K562 (cell line): ENCODE measurements around the gene ARAF. TPM values are rescaled to one million over a fixed set of nuclear protein-coding genes. Genes with fewer than 3 reads are reported as not detected.

Experiments
- ARID1B ChIP-seq: fragments of 450-650 bp; IDR thresholded peaks from 2 replicates; pipeline ENCODE4 v1.6.1; 2016; ENCODE audit warnings: antibody characterized with exemption, mild to moderate bottlenecking, inconsistent platforms
- ATF1 ChIP-seq, 2 experiments: fragments of 450-650 bp in 1 of 2; IDR thresholded peaks; 2 replicates each; pipeline ENCODE4 v1.6.1; 2016; ENCODE audit warnings: missing compliant biosample characterization in 1 of 2, missing genetic modification characterization in 1 of 2
- ELF1 ChIP-seq: fragments of 200-800 bp; sonication (Bioruptor generic); IDR thresholded peaks from 2 replicates; pipeline ENCODE4 v1.6.1; 2016; ENCODE audit warnings: missing genetic modification characterization, missing compliant biosample characterization
- EP400 ChIP-seq: fragments of 450-650 bp; IDR thresholded peaks from 2 replicates; pipeline ENCODE4 v1.6.1; 2017; ENCODE audit warnings: antibody characterized with exemption, mild to moderate bottlenecking, moderate library complexity
- ETV1 ChIP-seq: fragments of 450-650 bp; conservative IDR thresholded peaks from 2 replicates; pipeline ENCODE4 v1.6.1; 2016; ENCODE audit warnings: missing genetic modification characterization, control low read depth, low read depth, missing compliant biosample characterization
- FOXK2 ChIP-seq, 2 experiments: fragments of 450-650 bp; IDR thresholded peaks in 1 of 2; conservative IDR thresholded peaks in 1 of 2; 2 replicates each; pipeline ENCODE4 v1.6.1; 2016; ENCODE audit warnings: low read depth in 2 of 2, mild to moderate bottlenecking in 1 of 2
- HCFC1 ChIP-seq: IDR thresholded peaks from 2 replicates; pipeline ENCODE4 v1.6.1; 2012; ENCODE audit warnings: low read depth, low read length, improper control_type of control experiment
- KDM4B ChIP-seq, 2 experiments: fragments of 450-650 bp in 1 of 2; sonication (generic) in 1 of 2; IDR thresholded peaks; 2 replicates each; pipeline ENCODE4 v1.6.1; 2016 to 2017; ENCODE audit warnings: borderline replicate concordance in 2 of 2, antibody characterized with exemption in 1 of 2, low read depth in 1 of 2, mild to moderate bottlenecking in 1 of 2
- KLF16 ChIP-seq: IDR thresholded peaks from 2 replicates; pipeline ENCODE4 v1.6.1; 2016; ENCODE audit warnings: antibody characterized with exemption
- PHF20 ChIP-seq: fragments of 450-650 bp; IDR thresholded peaks from 2 replicates; pipeline ENCODE4 v1.6.1; 2018; ENCODE audit not compliant: partially characterized antibody
- PHF21A ChIP-seq: fragments of 450-650 bp; IDR thresholded peaks from 2 replicates; pipeline ENCODE4 v1.6.1; 2017; ENCODE audit warnings: low read depth, borderline replicate concordance
- POLR2A ChIP-seq: fragments of 450-650 bp; conservative IDR thresholded peaks from 2 replicates; pipeline ENCODE4 v1.6.1; 2016
- PURB ChIP-seq: sonication (generic); formaldehyde crosslinking; IDR thresholded peaks from 2 replicates; pipeline ENCODE4 v1.9.0; 2021; ENCODE audit warnings: low read depth, mild to moderate bottlenecking, missing genetic modification reagents
- RAD21 ChIP-seq, 2 experiments: fragments of 250-450 bp in 1 of 2; fragments of 450-650 bp in 1 of 2; sonication (Bioruptor Pico) in 1 of 2; formaldehyde crosslinking in 1 of 2; IDR thresholded peaks in 1 of 2; conservative IDR thresholded peaks in 1 of 2; 2 replicates each; pipeline versions ENCODE4 v1.4.0 to v1.8.0; 2020 to 2022; ENCODE audit warnings: mild to moderate bottlenecking in 2 of 2, moderate library complexity in 1 of 2
- SMARCA5 ChIP-seq: fragments of 450-650 bp; IDR thresholded peaks from 2 replicates; pipeline ENCODE4 v1.6.1; 2016
- SMC3 ChIP-seq: conservative IDR thresholded peaks from 2 replicates; pipeline ENCODE4 v1.6.1; 2011; ENCODE audit warnings: low read depth, low read length, improper control_type of control experiment; ENCODE audit not compliant: insufficient read depth
- SRSF7 ChIP-seq: fragments of 200-400 bp; formaldehyde crosslinking; optimal IDR thresholded peaks from 2 replicates; pipeline ENCODE3; 2017; ENCODE audit warnings: mild to moderate bottlenecking, low read depth, low read length
- TAF7 ChIP-seq: fragments of 450-650 bp; IDR thresholded peaks from 2 replicates; pipeline ENCODE4 v1.6.1; 2016; ENCODE audit warnings: missing genetic modification characterization, missing compliant biosample characterization
- TBP ChIP-seq: optimal IDR thresholded peaks from 2 replicates; pipeline ENCODE3; 2011; ENCODE audit warnings: low read depth, low read length, improper control_type of control experiment
- ZNF324 ChIP-seq: fragments of 250-450 bp; sonication (Bioruptor Pico); IDR thresholded peaks from 2 replicates; pipeline ENCODE4 v1.4.0; 2020; ENCODE audit warnings: mild to moderate bottlenecking
- ZNF445 ChIP-seq: fragments of 250-450 bp; sonication (Bioruptor Pico); IDR thresholded peaks from 2 replicates; pipeline ENCODE4 v1.4.0; 2020; ENCODE audit warnings: low read depth, mild to moderate bottlenecking, moderate library complexity
- ZNF696 ChIP-seq: fragments of 250-450 bp; sonication (Bioruptor Pico); conservative IDR thresholded peaks from 2 replicates; pipeline ENCODE4 v1.4.0; 2020; ENCODE audit warnings: mild to moderate bottlenecking, moderate library complexity
- ZSCAN32 ChIP-seq: fragments of 450-650 bp; formaldehyde crosslinking; IDR thresholded peaks from 2 replicates; pipeline ENCODE4 v1.4.0; 2020; ENCODE audit warnings: mild to moderate bottlenecking, moderate library complexity
- polyA plus RNA-seq, 8 experiments: library from polyadenylated mRNA; depleted of rRNA in 4 of 8; stranded (reverse) in 5 of 8; unstranded in 3 of 8; fragments of >200 nt; fragmentation: Nextera tagmentation in 2 of 8; fragmentation: Illumina TruSeq in 1 of 8; extraction: Ambion mirVana in 2 of 8; extraction: Trizol in 1 of 8; gene quantifications; 2 replicates each; pipeline versions ENCODE4 v1.2.1 to v1.2.3, GENCODE V29; 2011 to 2014; ENCODE audit warnings: inconsistent platforms in 1 of 8, missing spikeins in 1 of 8
- total RNA-seq, 7 experiments: library from RNA; depleted of rRNA in 6 of 7; stranded (reverse); fragments of >200 nt in 6 of 7; fragmentation: Illumina TruSeq in 2 of 7; extraction: Trizol in 2 of 7; gene quantifications; 2 replicates each; pipeline versions ENCODE4 v1.2.1 to v1.2.3, GENCODE V29; 2011 to 2021; ENCODE audit warnings: low replicate concordance in 1 of 7
- TF ChIP-seq, protein P1 (sequence below): IDR thresholded peaks from 3 replicates; pipeline ENCODE4 v1.6.1; 2011; ENCODE audit warnings: borderline replicate concordance, mild to moderate bottlenecking; ENCODE audit not compliant: insufficient read length, insufficient read depth
- TF ChIP-seq, protein P2 (sequence below): fragments of 250-450 bp; sonication (Bioruptor Pico); IDR thresholded peaks from 2 replicates; pipeline ENCODE4 v1.5.0; 2020; ENCODE audit warnings: mild to moderate bottlenecking, borderline replicate concordance
- TF ChIP-seq, protein P3 (sequence below): fragments of 250-450 bp; sonication (Bioruptor Pico); IDR thresholded peaks from 2 replicates; pipeline ENCODE4 v1.8.0; 2022; ENCODE audit warnings: moderate library complexity, mild to moderate bottlenecking, inconsistent platforms
- TF ChIP-seq, protein P4 (sequence below): fragments of 250-450 bp; sonication (Bioruptor Pico); IDR thresholded peaks from 2 replicates; pipeline ENCODE4 v1.8.0; 2021; ENCODE audit warnings: moderate library complexity, mild to moderate bottlenecking, inconsistent platforms

The ARAF gene
- total and polyA plus RNA-seq, 9 of the 15 experiments (the other 6 are each of a cell fraction or from before 2014, with no cell fraction given): 5.5 to 70.0 (median 29.4) TPM

DNA sequence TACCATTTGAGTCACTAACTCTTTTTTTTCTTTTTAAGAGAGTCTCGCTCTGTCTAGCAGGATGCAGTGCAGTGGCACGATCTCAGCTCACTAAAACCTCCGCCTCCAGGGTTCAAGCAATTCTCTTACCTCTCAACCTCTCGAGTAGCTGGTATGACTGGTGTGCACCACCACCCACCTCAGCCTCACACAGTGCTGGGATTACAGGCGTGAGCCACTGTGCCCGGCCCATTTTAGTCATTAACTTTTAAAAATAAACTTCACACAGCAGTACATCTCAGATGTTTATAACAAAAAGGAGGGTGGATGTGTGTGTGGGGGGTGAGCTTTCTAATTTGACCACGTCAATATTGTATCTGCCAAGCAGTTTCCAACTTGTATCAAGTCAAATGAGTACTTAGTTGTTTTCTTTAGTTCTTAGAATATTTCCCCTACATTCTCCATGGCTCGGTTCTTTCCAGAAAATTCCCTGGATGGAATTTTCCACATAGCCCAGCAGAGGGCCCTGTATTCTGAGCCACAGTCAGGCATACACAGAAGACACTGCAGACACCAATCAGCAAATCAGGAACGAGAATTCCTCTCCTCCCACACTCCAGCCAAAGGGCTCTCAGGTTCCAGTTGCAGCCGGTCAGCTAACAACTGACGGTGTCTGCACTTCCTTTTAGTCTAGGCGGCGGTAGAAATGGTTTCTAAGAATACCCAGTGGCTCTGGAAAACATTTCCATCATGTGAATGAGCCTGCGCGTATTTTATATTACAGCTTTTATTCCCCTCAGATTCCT, 20.1 kb upstream of the ARAF start (continued):
- TF ChIP-seq, protein P1, sequence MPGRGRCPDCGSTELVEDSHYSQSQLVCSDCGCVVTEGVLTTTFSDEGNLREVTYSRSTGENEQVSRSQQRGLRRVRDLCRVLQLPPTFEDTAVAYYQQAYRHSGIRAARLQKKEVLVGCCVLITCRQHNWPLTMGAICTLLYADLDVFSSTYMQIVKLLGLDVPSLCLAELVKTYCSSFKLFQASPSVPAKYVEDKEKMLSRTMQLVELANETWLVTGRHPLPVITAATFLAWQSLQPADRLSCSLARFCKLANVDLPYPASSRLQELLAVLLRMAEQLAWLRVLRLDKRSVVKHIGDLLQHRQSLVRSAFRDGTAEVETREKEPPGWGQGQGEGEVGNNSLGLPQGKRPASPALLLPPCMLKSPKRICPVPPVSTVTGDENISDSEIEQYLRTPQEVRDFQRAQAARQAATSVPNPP: no peak
- TF ChIP-seq ZNF445 (CRISPR knock-in tag): no peak
- TF ChIP-seq, protein P2, sequence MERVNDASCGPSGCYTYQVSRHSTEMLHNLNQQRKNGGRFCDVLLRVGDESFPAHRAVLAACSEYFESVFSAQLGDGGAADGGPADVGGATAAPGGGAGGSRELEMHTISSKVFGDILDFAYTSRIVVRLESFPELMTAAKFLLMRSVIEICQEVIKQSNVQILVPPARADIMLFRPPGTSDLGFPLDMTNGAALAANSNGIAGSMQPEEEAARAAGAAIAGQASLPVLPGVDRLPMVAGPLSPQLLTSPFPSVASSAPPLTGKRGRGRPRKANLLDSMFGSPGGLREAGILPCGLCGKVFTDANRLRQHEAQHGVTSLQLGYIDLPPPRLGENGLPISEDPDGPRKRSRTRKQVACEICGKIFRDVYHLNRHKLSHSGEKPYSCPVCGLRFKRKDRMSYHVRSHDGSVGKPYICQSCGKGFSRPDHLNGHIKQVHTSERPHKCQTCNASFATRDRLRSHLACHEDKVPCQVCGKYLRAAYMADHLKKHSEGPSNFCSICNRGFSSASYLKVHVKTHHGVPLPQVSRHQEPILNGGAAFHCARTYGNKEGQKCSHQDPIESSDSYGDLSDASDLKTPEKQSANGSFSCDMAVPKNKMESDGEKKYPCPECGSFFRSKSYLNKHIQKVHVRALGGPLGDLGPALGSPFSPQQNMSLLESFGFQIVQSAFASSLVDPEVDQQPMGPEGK (CRISPR knock-in tag): no peak
- TF ChIP-seq KLF16: peak; percentile 90
- TF ChIP-seq SMARCA5: no peak
- no peak for TF ChIP-seq FOXK2 (conservative IDR thresholded peaks at IDR 0.05 in 1 of 2, IDR thresholded peaks at IDR 0.05 in 1 of 2; ENCODE audit: low read depth in 2 of 2)
- TF ChIP-seq KDM4B (IDR thresholded peaks at IDR 0.05; ENCODE audit: borderline replicate concordance in 2 of 2, low read depth in 1 of 2): no peak
- TF ChIP-seq, protein P3, sequence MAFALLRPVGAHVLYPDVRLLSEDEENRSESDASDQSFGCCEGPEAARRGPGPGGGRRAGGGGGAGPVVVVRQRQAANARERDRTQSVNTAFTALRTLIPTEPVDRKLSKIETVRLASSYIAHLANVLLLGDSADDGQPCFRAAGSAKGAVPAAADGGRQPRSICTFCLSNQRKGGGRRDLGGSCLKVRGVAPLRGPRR: no peak
- TF ChIP-seq RAD21 (CRISPR knock-in tag; conservative IDR thresholded peaks at IDR 0.05 in 1 of 2, IDR thresholded peaks at IDR 0.05 in 1 of 2): peak; percentile 66 to 67
- TF ChIP-seq, protein P4, sequence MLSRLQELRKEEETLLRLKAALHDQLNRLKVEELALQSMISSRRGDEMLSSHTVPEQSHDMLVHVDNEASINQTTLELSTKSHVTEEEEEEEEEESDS: no peak
- peak; percentile 28; the same call in 1 of the 2 replicates for TF ChIP-seq SMC3
- no peak for TF ChIP-seq HCFC1
- no peak for TF ChIP-seq ZSCAN32
- no peak for TF ChIP-seq PHF21A
- no peak for TF ChIP-seq SRSF7
- TF ChIP-seq ATF1 (CRISPR knock-in tag; IDR thresholded peaks at IDR 0.05): no peak
- peak; percentile 58 for TF ChIP-seq ATF1 (tag; IDR thresholded peaks at IDR 0.05)
- peak; percentile 29; the same call in 1 of the 2 replicates for TF ChIP-seq EP400
- TF ChIP-seq ELF1 (tag): peak; percentile 47
- no peak for TF ChIP-seq PURB (CRISPR knock-in tag)
- TF ChIP-seq TAF7 (tag): no peak
- TF ChIP-seq TBP: peak; percentile 68
- TF ChIP-seq POLR2A: peak; percentile 56; the same call in 1 of the 2 replicates
- peak; percentile 46; the same call in 1 of the 2 replicates for TF ChIP-seq ETV1
- peak; percentile 17; the same call in 1 of the 2 replicates for TF ChIP-seq ARID1B
- no peak for TF ChIP-seq PHF20
- TF ChIP-seq ZNF696 (CRISPR knock-in tag): no peak
- no peak for TF ChIP-seq ZNF324 (CRISPR knock-in tag)
